Neural progenitor cell (in vitro differentiated cells): ENCODE measurements around the gene LGI1. TPM values are rescaled to one million over a fixed set of nuclear protein-coding genes. Genes with fewer than 3 reads are reported as not detected.

Experiments used
- DNase-seq: peaks from one replicate; pipeline ENCODE4 v3.0.0-alpha.2; 2016; ENCODE audit warnings: low spot score
- H2AFZ ChIP-seq: fragments of 200-600 bp; sonication (generic); replicated peaks from 2 replicates; pipeline ENCODE4 v1.6.1; 2016; ENCODE audit warnings: antibody characterized with exemption
- H3F3A ChIP-seq: fragments of 200-600 bp; sonication (generic); 2 replicates; pipeline ENCODE4 v1.6.1; 2016; ENCODE audit warnings: antibody characterized with exemption, low read depth
- H3K27ac ChIP-seq: fragments of 200-600 bp; sonication (generic); 2 replicates; pipeline ENCODE4 v1.5.1; 2016; ENCODE audit warnings: mild to moderate bottlenecking
- H3K27me3 ChIP-seq: fragments of 200-600 bp; sonication (generic); 2 replicates; pipeline ENCODE4 v1.6.1; 2016; ENCODE audit warnings: mild to moderate bottlenecking, moderate library complexity
- H3K36me3 ChIP-seq: fragments of 200-600 bp; sonication (generic); 2 replicates; pipeline ENCODE4 v1.5.1; 2016
- H3K4me1 ChIP-seq: fragments of 200-600 bp; sonication (generic); 2 replicates; pipeline ENCODE4 v1.6.1; 2016; ENCODE audit warnings: mixed run types
- H3K4me2 ChIP-seq: fragments of 200-600 bp; sonication (generic); 2 replicates; pipeline ENCODE4 v1.6.1; 2016
- H3K4me3 ChIP-seq: fragments of 200-600 bp; sonication (generic); 2 replicates; pipeline ENCODE4 v1.5.1; 2016
- H3K79me2 ChIP-seq: fragments of 200-600 bp; sonication (generic); 2 replicates; pipeline ENCODE4 v1.6.1; 2016; ENCODE audit warnings: low read depth
- H3K9ac ChIP-seq: fragments of 200-600 bp; sonication (generic); 2 replicates; pipeline ENCODE4 v1.6.1; 2016
- H3K9me3 ChIP-seq: fragments of 200-600 bp; sonication (generic); 2 replicates; pipeline ENCODE4 v1.5.1; 2016; ENCODE audit warnings: low read depth
- H4K20me1 ChIP-seq: fragments of 200-600 bp; sonication (generic); 2 replicates; pipeline ENCODE4 v1.6.1; 2016; ENCODE audit warnings: low read depth
- H3K27ac Mint-ChIP-seq: 3 replicates; pipeline ENCODE4 v1.8.0; 2021; ENCODE audit warnings: mixed read lengths
- H3K27me3 Mint-ChIP-seq: 2 replicates; pipeline ENCODE4 v1.8.0; 2022; ENCODE audit warnings: low read depth, mild to moderate bottlenecking, inconsistent platforms, moderate library complexity, mixed read lengths; ENCODE audit not compliant: insufficient read depth
- H3K36me3 Mint-ChIP-seq: 3 replicates; pipeline ENCODE4 v1.8.0; 2021; ENCODE audit warnings: mixed read lengths
- H3K4me1 Mint-ChIP-seq: 3 replicates; pipeline ENCODE4 v1.8.0; 2021; ENCODE audit warnings: mixed read lengths
- H3K4me3 Mint-ChIP-seq: 3 replicates; pipeline ENCODE4 v1.8.0; 2021; ENCODE audit warnings: mild to moderate bottlenecking, moderate library complexity, mixed read lengths
- H3K9me3 Mint-ChIP-seq: 3 replicates; pipeline ENCODE4 v1.8.0; 2020; ENCODE audit warnings: mixed read lengths
- CTCF ChIP-seq: fragments of 200-600 bp; sonication (generic); IDR thresholded peaks from 2 replicates; pipeline ENCODE4 v1.5.1; 2017; ENCODE audit warnings: antibody characterized with exemption, mild to moderate bottlenecking
- EZH2 ChIP-seq: fragments of 200-600 bp; sonication (generic); IDR thresholded peaks from 2 replicates; pipeline ENCODE4 v1.6.1; 2017; ENCODE audit warnings: antibody characterized with exemption, mild to moderate bottlenecking, moderate library complexity
- EZH2phosphoT487 ChIP-seq: fragments of 200-600 bp; sonication (generic); IDR thresholded peaks from 2 replicates; pipeline ENCODE4 v1.6.1; 2017; ENCODE audit warnings: antibody characterized with exemption
- total RNA-seq: library from RNA; depleted of rRNA; stranded (reverse); fragments of >200 nt; gene quantifications from 2 replicates; pipeline ENCODE4 v1.2.3, GENCODE V29; 2015; ENCODE audit warnings: low replicate concordance

The LGI1 gene
- total RNA-seq, 1 donor from 2014 or later, result 20.2 TPM

GRCh38 chr10:93766918-93767317 is 9.2 kb downstream of the LGI1 start:
- H3K27me3 Mint-ChIP-seq, result peaks cover 12% of the 10 kb centered on the region
- Histone ChIP-seq H3F3A (peaks cover 27% of the 10 kb centered on the region), H3K9me3 (no peaks in the 10 kb centered on the region), H3K9ac (no peak overlapping the region), H4K20me1 (no peaks in the 10 kb centered on the region), H3K4me2 (peak overlapping the region; percentile 62), H3K79me2 (peaks cover 3% of the 10 kb centered on the region), H3K4me3 (peak overlapping the region; percentile 19), H2AFZ (no peak overlapping the region), H3K36me3 (no peaks in the 10 kb centered on the region), H3K27me3 (no peaks in the 10 kb centered on the region), H3K4me1 (peaks cover 50% of the 10 kb centered on the region), H3K27ac (peak overlapping the region; percentile 78)
- H3K4me3 Mint-ChIP-seq, result no peak overlapping the region
- DNase-seq, result peak; percentile 75
- no peak for TF ChIP-seq EZH2phosphoT487
- TF ChIP-seq CTCF, result no peak
- TF ChIP-seq EZH2, result no peak
- H3K36me3 Mint-ChIP-seq, result peaks cover 74% of the 10 kb centered on the region
- peaks cover 69% of the 10 kb centered on the region for H3K9me3 Mint-ChIP-seq
- peaks cover 32% of the 10 kb centered on the region for H3K4me1 Mint-ChIP-seq
- peak overlapping the region; percentile 17 for H3K27ac Mint-ChIP-seq

- no peaks in the 10 kb centered on the region for H3K27me3 ChIP-seq
- Mint-ChIP-seq H3K27me3 (peaks cover 10% of the 10 kb centered on the region), H3K36me3 (peaks cover 68% of the 10 kb centered on the region), H3K27ac (peak overlapping the region; percentile 37), H3K9me3 (peaks cover 63% of the 10 kb centered on the region), H3K4me3 (no peak overlapping the region), H3K4me1 (peaks cover 31% of the 10 kb centered on the region)
- H3F3A ChIP-seq, result peaks cover 27% of the 10 kb centered on the region
- DNase-seq, result no peak
- H4K20me1 ChIP-seq, result no peaks in the 10 kb centered on the region
- H3K4me1 ChIP-seq, result peaks cover 44% of the 10 kb centered on the region
- no peaks in the 10 kb centered on the region for H3K9me3 ChIP-seq
- peak overlapping the region; percentile 53 for H2AFZ ChIP-seq
- H3K79me2 ChIP-seq, result peaks cover 3% of the 10 kb centered on the region
- H3K4me3 ChIP-seq, result no peak overlapping the region
- H3K27ac ChIP-seq, result peak overlapping the region; percentile 78
- TF ChIP-seq EZH2phosphoT487 (no peak), EZH2 (no peak), CTCF (no peak)
- peak overlapping the region; percentile 62 for H3K4me2 ChIP-seq
- H3K36me3 ChIP-seq, result no peaks in the 10 kb centered on the region
- H3K9ac ChIP-seq, result no peak overlapping the region
Observed at GRCh38 chr10:93767724-93768399, 10.1 kb downstream of the LGI1 start.

GRCh38 chr10:93768892-93769291 is 11.2 kb downstream of the LGI1 start:
- Histone ChIP-seq H3K79me2 (no peaks in the 10 kb centered on the region), H4K20me1 (no peaks in the 10 kb centered on the region), H3K27me3 (no peaks in the 10 kb centered on the region), H3K9me3 (no peaks in the 10 kb centered on the region), H3F3A (peaks cover 27% of the 10 kb centered on the region), H3K9ac (no peak overlapping the region), H3K27ac (no peak overlapping the region), H3K4me3 (no peak overlapping the region), H2AFZ (no peak overlapping the region), H3K36me3 (no peaks in the 10 kb centered on the region), H3K4me1 (peaks cover 39% of the 10 kb centered on the region), H3K4me2 (no peak overlapping the region)
- no peak overlapping the region for H3K4me3 Mint-ChIP-seq
- H3K36me3 Mint-ChIP-seq, result peaks cover 63% of the 10 kb centered on the region
- peaks cover 55% of the 10 kb centered on the region for H3K9me3 Mint-ChIP-seq
- peaks cover 28% of the 10 kb centered on the region for H3K4me1 Mint-ChIP-seq
- TF ChIP-seq EZH2phosphoT487 (no peak), CTCF (no peak), EZH2 (no peak)
- H3K27me3 Mint-ChIP-seq, result peaks cover 7% of the 10 kb centered on the region
- H3K27ac Mint-ChIP-seq, result no peak overlapping the region
- DNase-seq, result no peak
